Thoracic aorta (tissue), 2 donors: ENCODE results near the gene DPP7. TPM values are rescaled to one million over a fixed set of nuclear protein-coding genes. Genes with fewer than 3 reads are reported as not detected.

Source experiments
- ATAC-seq: fragments of 150-250 bp; one replicate; pipeline ENCODE4 v1.8.0; 2017; ENCODE audit warnings: low read depth; ENCODE audit not compliant: insufficient number of reproducible peaks, low FRiP score
- DNase-seq: peaks from one replicate; pipeline ENCODE4 v3.0.0-alpha.2; 2020; ENCODE audit warnings: low spot score
- H3K27ac ChIP-seq, 2 donors: fragments of 200-600 bp; sonication (generic); 1 replicate in 1 of 2; 2 replicates in 1 of 2; pipeline ENCODE4 v1.5.1; 2016; ENCODE audit warnings: mild to moderate bottlenecking in 2 of 2, moderate library complexity in 2 of 2
- H3K27me3 ChIP-seq: fragments of 200-600 bp; sonication (generic); replicated peaks from 2 replicates; pipeline ENCODE4 v1.6.0; 2016; ENCODE audit warnings: mild to moderate bottlenecking; ENCODE audit not compliant: insufficient read depth
- H3K36me3 ChIP-seq: fragments of 200-600 bp; sonication (generic); one replicate; pipeline ENCODE4 v1.5.1; 2016
- H3K4me1 ChIP-seq, 2 donors: fragments of 200-600 bp; sonication (generic); 1 replicate in 1 of 2; 2 replicates in 1 of 2; pipeline versions ENCODE4 v1.5.1 to v1.6.0; 2016; ENCODE audit warnings: low read depth in 2 of 2, mild to moderate bottlenecking in 1 of 2; ENCODE audit not compliant: control insufficient read depth in 1 of 2
- H3K4me3 ChIP-seq: fragments of 200-600 bp; sonication (generic); 2 replicates; pipeline ENCODE4 v1.5.1; 2016; ENCODE audit warnings: mild to moderate bottlenecking
- H3K9me3 ChIP-seq: fragments of 200-600 bp; sonication (generic); 2 replicates; pipeline ENCODE4 v1.5.1; 2016
- CTCF ChIP-seq: fragments of 200-600 bp; sonication (generic); IDR thresholded peaks from one replicate; pipeline ENCODE4 v1.5.1; 2019; ENCODE audit warnings: antibody characterized with exemption
- total RNA-seq, 2 donors: library from RNA; depleted of rRNA; stranded (reverse); fragments of >200 nt; gene quantifications; one replicate each; pipeline versions ENCODE4 v1.1.0 to v1.2.3, GENCODE V29; 2016

The DPP7 gene
- total RNA-seq, 2 donors from 2014 or later: 100 to 148 TPM

DNA sequence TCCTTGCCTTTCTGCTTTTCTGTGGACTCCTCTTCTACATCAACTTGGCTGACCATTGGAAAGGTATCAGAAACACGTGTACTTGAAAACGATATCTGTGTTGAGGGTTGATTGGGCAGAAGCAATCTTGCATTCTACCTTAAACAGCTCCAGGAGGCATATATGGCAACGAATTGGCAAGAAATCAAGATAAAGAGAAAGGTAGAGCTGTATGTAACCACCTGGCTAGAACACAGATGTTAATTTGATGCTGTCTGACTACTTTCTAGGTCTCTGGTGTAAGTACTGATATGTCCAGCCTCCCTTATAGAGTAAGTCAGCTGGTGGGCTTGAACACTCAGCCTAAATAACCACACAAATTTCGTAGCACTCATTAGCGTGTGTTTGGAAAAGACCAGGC, 26.4 kb downstream of the DPP7 start:
- no peak for ATAC-seq
- Histone ChIP-seq H3K36me3 (no peaks in the 10 kb centered on the region), H3K4me1 (peaks cover 12 to 27% of the 10 kb centered on the region in 2 donors), H3K9me3 (no peaks in the 10 kb centered on the region), H3K4me3 (no peak overlapping the region), H3K27me3 (no peaks in the 10 kb centered on the region), H3K27ac (no peak overlapping the region)
- no peak for DNase-seq
- no peak for TF ChIP-seq CTCF

DNA sequence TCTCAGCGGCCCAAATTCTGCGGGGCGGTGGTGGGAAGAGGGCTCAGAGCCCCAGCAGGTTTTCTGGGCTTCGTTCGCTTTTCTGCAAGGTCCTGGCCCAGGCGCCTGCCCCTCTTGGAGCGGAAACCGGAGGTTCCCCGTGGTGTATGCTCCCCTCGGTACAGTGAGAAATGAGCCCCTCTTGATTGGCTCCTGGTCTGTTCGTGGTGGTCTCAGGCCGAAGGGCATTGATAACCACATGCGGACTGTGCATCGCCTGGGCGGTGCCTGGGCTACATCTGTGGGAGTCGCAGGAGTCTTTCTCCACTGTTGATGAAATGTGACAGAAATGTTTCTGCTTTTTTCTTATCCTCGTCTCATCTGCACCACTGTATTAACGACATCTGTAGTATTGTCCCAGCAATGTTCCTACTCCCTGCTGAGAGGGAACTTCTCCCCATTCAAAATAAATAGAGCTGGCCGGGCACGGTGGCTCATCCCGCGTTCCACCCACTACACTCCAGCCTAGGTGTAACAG, 27.1 kb downstream of the DPP7 start:
- TF ChIP-seq CTCF: no peak
- ATAC-seq (no peak), DNase-seq (no peak)
- H3K4me3 ChIP-seq: peak overlapping the region; percentile 87
- peak overlapping the region; percentile 85 to 91 for H3K27ac ChIP-seq
- no peaks in the 10 kb centered on the region for H3K9me3 ChIP-seq
- peaks cover 12 to 29% of the 10 kb centered on the region in 2 donors for H3K4me1 ChIP-seq
- H3K36me3 ChIP-seq: no peaks in the 10 kb centered on the region
- no peaks in the 10 kb centered on the region for H3K27me3 ChIP-seq

DNA sequence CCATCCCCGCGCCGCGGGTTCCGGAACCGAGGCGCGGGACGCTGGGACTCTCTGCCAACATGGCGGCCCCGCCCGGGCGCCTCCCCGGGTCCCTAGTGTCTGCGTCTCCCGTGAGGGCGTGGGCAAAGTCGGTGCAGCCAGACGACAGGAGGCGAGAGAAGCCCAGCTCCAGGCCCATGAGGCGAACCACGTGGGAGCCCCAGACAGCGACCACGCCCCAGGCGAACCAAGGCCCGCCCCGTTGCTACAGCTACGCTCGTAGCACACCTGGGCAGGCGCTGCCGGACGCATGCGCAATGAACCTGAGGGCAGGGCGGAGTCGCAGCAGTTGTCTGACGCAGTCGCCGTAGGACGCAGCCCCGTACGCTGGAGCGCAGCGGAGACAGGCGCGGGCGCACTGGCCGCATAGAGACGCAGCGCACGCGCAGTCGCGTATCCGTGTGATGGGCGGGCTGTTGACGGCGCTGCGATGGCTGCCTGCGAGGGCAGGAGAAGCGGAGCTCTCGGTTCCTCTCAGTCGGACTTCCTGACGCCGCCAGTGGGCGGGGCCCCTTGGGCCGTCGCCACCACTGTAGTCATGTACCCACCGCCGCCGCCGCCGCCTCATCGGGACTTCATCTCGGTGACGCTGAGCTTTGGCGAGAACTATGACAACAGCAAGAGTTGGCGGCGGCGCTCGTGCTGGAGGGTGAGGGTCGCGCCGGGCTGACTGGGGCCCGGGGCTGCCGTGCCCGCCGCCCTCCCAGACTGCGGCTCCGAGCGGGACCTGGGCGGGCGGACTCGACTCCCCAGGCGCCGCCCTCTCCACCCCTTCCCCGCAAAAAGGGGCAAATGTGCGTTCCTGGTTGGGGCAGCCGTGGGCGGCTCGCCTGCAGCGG, 27.8 kb downstream of the DPP7 start, which contains the start of gene MAN1B1:
TSS of gene MAN1B1 (plus strand) at position 455 of the 878 bp plus-strand sequence. CDS start at position 470, 15 bp downstream.
- Histone ChIP-seq H3K4me3 (peak within 1 kb of the TSS; percentile 87), H3K27ac (peak within 1 kb of the TSS; percentile 85 to 91), H3K9me3 (no peaks in the 10 kb centered on the region), H3K27me3 (no peaks in the 10 kb centered on the region), H3K4me1 (peaks cover 12 to 29% of the 10 kb centered on the region in 2 donors), H3K36me3 (no peaks in the 10 kb centered on the region)
- DNase-seq: peak; percentile 94
- ATAC-seq: peak; percentile 83
- no peak for TF ChIP-seq CTCF

- no peak for TF ChIP-seq CTCF
- H3K4me3 ChIP-seq: peak overlapping the region; percentile 87
- no peaks in the 10 kb centered on the region for H3K9me3 ChIP-seq
- DNase-seq: no peak
- H3K27ac ChIP-seq: peak overlapping the region; percentile 68 to 91
- no peaks in the 10 kb centered on the region for H3K27me3 ChIP-seq
- H3K4me1 ChIP-seq: peaks cover 12 to 29% of the 10 kb centered on the region in 2 donors
- no peaks in the 10 kb centered on the region for H3K36me3 ChIP-seq
- ATAC-seq: no peak
Observed at GRCh38 chr9:137085920-137086530, 28.5 kb downstream of the DPP7 start.

DNA sequence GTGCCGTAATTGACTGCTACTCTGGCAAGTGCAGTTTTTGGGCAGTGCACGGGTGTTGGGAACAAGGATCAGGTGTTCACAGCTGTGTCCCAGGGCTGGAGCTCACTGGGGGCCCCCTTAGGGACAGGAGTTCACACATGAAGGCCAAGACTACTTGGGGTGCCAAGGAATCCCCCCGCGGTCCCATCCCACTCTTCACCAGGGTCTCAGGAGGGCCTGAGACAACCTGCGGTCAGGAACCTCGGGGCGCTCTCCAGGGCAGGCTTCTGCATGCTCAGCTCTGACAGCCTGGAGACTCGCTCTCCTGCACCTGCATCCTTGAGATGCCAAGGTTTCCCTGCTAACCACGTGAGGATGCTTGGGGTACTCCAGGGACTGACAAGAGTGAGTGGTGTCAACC, 30.0 kb downstream of the DPP7 start:
- Histone ChIP-seq H3K4me3 (no peak overlapping the region), H3K4me1 (peaks cover 12 to 29% of the 10 kb centered on the region in 2 donors), H3K9me3 (no peaks in the 10 kb centered on the region), H3K36me3 (peaks cover 8% of the 10 kb centered on the region), H3K27ac (no peak overlapping the region), H3K27me3 (no peaks in the 10 kb centered on the region)
- TF ChIP-seq CTCF: no peak
- ATAC-seq: no peak
- no peak for DNase-seq
